Kidney capillary endothelial cell (primary cell): Measurements from ENCODE around the gene PPFIA2.
A peak's percentile ranks its signal among the peaks of the same experiment; 100 is the strongest.

Experiments used
- DNase-seq: peaks from one replicate; pipeline ENCODE4 v3.0.0-alpha.2; 2018; ENCODE audit warnings: low spot score

PPFIA2 gene

GRCh38 chr12:81208187-81208911 is 550.8 kb downstream of the PPFIA2 start:
- peak; percentile 74 for DNase-seq
